Measurements from ENCODE around the gene ZBED3.

ZBED3 gene

DNA sequence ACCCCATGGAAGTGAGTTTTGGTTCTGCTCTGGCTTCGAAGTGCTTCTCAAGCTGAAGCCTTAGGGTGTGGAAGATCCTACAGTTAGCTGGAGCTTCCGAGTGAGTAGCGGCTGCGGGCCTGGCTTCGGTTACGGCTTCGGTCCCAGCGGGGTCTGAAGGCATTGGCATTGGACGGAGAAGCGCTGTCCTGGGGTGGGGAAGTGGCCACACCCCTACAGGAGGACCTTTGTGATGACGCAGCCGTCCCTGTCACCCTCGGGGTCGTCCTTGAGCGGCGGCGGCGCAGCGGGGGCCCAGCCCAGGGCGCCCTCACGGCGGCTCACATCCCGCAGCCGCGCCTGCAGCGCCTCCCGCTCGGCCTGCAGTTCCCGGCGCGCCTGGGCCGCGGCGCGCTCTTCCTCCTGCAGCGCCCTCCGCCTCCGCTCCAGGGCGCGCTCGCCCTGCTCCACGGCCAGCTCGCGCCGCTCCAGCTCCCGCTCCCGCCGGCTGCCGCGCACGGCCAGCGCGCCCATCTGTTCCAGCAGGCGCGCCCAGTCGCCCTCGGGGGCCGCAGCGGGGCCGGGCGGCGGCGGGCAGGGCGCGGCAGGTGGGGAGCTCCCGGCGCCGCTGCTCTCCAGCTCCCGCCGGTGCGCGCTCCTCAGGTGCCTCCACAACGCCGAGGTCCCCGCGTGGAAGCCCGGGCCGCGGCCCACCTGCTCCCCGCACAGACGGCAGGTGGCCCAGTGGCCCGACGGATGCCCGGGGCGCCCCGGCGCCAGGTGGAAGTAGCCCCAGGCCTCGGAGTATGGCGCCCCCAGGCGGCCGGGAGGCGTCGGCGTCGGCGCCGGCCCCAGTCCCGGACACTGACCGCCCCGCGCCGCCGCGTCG is 9.9 kb downstream of the ZBED3 start:
- DNase-seq (ENCODE audit: low read depth), result no peak

DNA sequence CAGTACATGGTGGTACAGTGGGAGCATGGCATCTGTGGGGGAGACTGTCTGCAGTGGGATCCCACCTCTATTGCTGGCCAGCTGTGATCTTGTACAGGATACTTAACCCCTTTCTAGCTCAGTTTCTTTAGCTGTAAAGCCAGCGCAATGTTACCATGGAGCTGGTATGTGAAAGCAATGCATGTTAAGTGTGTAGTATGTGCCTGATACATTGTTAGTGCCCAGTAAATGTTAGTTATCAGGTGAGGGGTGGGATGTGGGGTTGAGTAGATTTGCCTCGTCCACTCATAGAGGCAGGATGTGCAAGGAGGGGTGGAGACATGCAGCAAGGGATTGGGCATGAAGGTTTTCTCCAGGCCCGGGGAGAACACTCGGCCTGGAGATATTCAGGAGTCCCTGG is 12.3 kb downstream of the ZBED3 start:
- no peak for DNase-seq (ENCODE audit: low read depth)

- DNase-seq (ENCODE audit: low read depth), result no peak
Measured at GRCh38 chr5:77073667-77074066, 13.4 kb downstream of the ZBED3 start.

DNA sequence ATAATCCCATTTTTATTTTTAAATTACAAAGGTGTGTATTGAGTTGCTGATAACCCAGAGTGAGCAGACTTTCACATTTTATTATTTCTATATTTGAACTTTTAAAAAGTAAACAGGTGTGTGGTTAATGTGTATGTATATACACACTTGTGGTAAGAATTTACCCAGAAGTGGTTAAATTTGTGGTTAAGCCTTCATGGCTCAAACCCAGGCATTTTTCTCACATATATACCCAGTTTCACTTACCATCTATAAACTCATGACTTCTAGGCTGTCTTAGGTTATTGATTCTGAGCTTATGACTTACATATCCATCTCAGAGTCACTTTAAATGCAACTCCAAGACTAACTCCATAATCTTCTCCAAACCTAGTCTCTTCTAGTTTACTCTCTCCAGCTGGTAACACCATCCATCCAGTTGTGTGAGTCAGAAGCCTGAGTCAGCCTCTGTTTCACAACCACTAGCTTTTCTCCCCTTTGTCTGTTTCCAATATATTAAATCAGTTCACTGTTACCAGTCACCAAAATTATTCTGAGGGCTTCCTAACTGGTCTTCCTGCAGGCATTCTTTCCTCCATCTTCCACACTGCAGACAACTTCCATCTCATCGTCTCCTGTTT is 20.2 kb downstream of the ZBED3 start:
- DNase-seq (ENCODE audit: low read depth), result no peak

DNA sequence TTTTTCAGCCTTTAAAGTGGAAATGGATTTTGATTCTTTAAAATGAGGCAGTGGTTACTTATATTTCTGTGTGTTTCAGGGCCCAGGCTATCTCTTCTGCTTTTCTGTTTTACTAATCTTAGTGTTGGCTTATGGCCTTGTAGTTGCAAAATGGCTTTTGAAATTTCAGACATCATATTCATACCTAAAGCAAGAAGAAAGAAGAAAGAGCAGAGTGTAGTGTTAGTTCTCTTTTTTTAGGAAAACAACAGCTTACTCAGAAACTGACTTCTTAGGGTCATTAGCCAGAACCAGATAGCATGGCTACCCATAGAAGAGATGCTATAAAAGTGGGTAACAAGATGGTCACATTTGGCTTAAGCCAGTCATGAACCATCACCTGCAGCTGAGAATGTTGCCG is 20.9 kb downstream of the ZBED3 start:
- no peak for DNase-seq (ENCODE audit: low read depth)

GRCh38 chr5:77065256-77065655 is 21.8 kb downstream of the ZBED3 start:
- DNase-seq (ENCODE audit: low read depth), result no peak

DNA sequence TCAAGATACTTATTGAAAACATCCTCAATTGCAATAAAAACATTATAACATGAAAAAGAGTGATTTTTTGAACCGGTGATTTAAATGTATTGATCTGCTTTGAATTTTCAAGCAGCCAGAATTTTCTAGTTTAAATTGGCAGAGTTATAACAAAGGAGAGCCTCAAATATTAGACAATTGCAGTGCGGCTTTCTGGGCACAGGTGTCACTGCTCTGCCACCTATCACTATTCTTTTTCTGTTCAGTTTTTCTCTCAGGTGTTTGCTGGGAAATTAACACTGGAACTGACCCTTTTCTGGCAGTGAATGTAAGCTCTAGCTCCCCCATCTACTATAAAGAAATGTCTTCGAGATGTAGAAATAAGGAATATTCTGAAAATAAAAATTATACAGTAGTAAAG is 23.0 kb downstream of the ZBED3 start:
- no peak for DNase-seq (ENCODE audit: low read depth)

- DNase-seq (ENCODE audit: low read depth), result no peak
Measured at GRCh38 chr5:77046416-77047073, 40.5 kb downstream of the ZBED3 start.

DNA sequence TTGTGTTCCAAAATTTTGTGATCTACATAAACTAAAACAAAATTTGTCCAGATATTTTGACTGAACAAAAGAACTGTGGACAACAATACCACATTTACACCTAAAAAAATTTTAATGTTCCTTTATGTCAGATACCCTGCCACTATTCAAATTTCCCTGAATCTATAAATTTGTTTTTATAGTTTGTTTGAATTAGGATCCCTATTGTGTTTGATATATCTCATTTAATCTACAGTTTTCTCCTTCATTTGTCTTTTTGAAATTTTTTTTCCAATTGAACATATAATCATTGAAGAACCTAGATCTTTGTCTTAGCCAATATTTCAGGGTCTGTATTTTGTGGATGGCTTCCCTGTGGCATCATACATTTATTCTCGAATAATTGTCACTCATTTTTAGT is 51.1 kb downstream of the ZBED3 start:
- no peak for DNase-seq (ENCODE audit: low read depth)

GRCh38 chr5:77033338-77033737 is 53.7 kb downstream of the ZBED3 start:
- DNase-seq (ENCODE audit: low read depth), result no peak

DNA sequence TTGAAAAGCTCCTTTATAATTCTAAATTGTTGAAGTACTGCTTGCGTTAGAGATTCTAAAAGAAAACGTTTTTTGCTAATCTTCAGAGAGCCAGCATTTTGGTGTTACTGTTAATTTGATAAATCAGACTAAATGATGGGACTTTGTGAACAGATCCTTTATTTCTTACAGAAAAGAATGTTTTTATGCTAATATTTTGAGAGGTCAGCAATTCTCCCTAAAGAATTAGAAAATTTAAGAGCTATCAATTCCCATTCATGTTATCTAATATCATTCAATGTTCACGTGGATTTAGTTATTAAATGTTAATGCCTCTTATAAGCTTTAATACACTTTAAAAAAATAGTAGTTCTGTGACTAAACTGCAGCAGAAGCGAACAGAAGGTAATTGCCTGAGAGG is 54.5 kb downstream of the ZBED3 start:
- no peak for DNase-seq (ENCODE audit: low read depth)

- DNase-seq (ENCODE audit: low read depth), result no peak
Measured at GRCh38 chr5:77031891-77032290, 55.2 kb downstream of the ZBED3 start.

DNA sequence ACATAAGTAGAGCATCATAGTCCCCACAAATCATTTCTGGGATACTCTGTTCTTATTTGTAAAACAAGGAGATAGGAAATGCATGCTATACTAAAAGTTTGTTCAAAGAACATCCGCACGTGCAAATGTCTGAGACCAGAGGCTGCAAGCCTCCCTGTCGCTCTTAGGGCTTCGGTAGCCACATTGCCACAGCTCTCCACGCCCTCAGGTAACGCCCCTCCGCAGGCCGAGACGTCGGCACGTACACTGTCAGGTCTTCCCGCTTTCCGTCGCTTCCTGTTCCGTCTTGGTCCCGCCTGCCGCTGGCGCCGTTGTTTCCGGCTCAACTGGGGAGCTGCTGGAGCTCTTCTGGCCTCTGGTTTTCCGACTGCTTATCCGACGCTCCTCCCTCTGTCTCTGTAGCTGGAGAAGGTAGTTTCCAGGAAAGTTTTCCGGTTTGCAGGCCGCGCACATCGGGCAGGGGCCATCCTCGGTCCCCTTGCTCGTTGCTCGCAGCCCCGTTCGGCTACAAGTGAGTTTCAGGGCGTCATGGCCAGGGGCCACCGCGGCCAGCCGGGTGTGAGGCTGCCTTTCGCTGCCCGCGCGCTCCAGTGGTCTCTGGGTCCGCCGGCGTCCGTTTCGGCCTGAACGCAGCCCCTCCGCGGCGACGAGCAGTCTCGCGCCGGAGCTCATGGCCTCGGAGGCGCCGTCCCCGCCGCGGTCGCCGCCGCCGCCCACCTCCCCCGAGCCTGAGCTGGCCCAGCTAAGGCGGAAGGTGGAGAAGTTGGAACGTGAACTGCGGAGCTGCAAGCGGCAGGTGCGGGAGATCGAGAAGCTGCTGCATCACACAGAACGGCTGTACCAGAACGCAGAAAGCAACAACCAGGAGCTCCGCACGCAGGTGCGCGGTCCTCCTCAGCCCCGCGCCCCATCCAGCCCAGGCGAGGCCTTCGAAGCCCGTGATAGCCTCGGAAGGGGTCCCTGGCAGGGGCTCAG is 56.7 kb downstream of the ZBED3 start, which contains the start of gene AGGF1:
Gene AGGF1 (plus strand): TSS at position 308 of the 975 bp plus-strand sequence. CDS start 363 bp downstream, at position 671.
- peak; percentile 62 for DNase-seq (ENCODE audit: low read depth)

DNA sequence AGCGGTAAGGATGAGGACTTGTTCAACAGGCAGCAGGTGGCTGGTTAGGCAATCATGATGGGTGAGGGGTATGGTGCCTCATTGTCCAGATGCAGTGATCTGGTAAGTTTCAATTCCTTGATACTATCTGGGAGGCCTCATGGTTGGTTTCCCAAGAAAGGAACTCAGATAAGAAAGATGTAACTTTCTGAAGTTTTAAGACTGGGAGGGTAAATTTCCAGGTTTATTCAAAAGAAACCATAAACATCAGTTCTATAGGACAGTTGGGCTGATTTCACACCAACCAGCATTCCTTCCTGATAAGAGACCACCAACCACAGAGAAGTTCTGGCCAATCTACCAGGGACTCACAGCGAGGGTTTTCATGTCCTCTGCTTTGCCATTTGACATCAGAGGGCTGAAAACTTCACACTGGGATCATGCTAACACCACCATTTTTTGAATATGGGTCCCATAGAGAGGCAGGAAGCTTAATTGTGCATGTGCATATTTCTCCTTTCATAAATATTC is 57.7 kb downstream of the ZBED3 start:
- no peak for DNase-seq (ENCODE audit: low read depth)

DNA sequence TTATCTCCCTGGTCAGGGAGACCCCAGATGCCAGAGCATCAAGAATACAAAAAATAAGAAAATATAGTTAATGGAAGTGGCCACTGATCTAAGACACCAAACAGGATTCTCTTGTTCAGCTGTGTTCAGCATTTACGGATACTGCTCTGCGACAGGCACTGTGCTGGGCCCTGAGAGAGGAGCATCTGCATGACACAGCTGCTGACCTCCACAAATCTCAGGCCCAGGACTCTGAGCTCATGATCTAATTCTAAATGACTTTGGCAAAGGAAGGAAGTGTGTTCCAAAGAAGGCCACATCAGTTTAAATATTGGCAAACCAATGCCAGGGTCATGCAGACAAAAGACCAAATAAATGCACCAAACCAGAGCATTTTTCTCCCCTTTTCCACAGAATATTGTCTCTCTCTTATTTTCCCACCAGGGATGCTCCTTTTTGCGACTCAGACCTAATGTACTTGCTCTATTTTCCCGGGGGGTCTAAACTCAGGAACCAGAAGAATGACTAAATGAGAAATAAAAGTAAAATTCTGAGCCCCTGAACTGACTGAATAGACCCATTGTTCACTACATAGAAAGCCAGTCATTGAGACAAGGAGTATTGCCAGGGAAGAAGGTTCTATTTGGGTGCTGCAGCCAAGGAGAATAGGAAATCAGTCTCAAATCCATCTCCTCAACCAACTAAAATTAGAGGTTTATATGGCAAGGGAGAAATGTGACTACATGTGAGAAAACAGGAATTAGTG is 58.3 kb downstream of the ZBED3 start:
- DNase-seq (ENCODE audit: low read depth), result no peak

DNA sequence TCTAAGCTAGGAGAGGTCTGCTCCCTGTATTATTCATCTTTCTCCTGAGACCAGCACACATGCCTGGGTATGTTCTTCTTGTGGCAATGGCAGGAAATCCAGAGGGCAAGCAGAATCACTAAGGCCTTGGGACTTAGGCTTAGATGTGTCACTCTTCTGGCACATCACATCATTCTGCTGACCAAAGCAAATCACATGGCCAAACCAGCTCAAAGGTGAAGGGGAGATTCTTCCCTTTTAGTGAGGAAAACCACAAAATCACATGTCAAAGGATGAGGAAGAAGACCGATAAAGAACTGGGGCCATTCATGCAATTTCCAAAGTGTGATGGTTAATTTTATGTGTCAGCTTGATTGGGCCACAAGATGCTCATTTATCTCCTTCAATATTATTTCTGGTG is 62.6 kb downstream of the ZBED3 start:
- DNase-seq (ENCODE audit: low read depth), result no peak

GRCh38 chr5:77022511-77023417 is 64.3 kb downstream of the ZBED3 start:
- DNase-seq (ENCODE audit: low read depth), result no peak

All from HS-27A (cell line).